Limb (tissue), 2 donors: ENCODE data around the gene PLEKHJ1.

ENCODE experiments used
- DNase-seq, 2 donors: peaks; one replicate each; pipeline ENCODE4 v3.0.0-alpha.2; 2016; ENCODE audit errors: extremely low spot score in 2 of 2

Gene PLEKHJ1

GRCh38 chr19:2249880-2250765 lies 14.0 kb upstream of the PLEKHJ1 start:
- no peak for DNase-seq

GRCh38 chr19:2249010-2249866 lies 13.1 kb upstream of the PLEKHJ1 start, which contains the start of gene AMH:
TSS of gene AMH (plus strand) at chr19:2249323. CDS start at chr19:2249333, 10 bp downstream.
- no peak for DNase-seq

GRCh38 chr19:2248136-2249009 lies 12.2 kb upstream of the PLEKHJ1 start:
- DNase-seq = no peak

DNA sequence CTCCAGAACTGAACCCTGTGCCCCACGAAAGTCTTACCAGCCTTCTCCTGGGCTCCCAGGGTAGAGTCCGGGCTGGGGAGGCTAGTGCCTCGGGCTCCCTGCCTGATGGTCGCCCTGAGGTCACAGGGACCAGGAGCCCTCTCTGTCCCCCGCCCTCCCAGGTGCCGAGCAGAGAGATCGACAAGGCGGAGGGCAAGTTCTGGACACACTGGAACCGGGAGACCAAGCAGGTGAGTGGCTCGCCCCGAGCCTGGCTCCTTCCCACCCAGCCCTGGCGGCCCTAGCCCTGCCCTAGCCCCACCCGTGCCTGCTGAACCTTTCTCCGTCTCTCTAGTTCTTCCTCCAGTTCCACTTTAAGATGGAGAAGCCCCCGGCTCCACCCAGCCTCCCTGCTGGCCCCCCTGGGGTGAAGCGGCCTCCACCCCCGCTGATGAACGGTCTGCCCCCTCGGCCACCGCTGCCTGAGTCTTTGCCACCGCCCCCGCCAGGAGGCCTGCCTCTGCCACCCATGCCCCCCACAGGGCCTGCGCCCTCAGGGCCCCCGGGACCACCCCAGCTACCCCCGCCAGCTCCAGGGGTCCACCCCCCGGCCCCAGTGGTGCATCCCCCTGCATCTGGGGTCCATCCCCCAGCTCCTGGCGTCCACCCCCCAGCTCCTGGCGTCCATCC lies 11.4 kb upstream of the PLEKHJ1 start:
- DNase-seq = no peak

GRCh38 chr19:2246801-2247361 lies 10.8 kb upstream of the PLEKHJ1 start:
- DNase-seq = no peak

- no peak for DNase-seq
Observed at GRCh38 chr19:2246014-2246620, 10.0 kb upstream of the PLEKHJ1 start.

DNA sequence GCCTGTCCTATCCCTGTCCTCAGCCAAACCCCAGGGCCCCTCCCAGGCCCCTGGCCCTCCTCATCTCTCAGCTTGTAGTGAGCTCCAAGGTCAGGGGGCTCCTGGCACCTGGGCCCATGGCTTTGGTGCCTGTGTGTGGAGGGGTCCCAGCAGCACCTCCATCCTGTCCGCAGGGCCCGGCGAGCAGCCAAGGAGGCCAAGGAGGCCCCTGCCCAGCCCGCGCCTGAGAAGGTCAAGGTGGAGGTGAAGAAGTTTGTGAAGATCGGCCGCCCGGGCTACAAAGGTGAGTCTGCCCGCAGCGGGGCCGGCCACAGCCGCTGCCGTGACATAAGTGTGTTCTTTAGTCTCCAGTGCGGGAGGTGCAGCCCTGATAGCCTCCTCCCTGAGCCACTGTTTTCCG lies 9.1 kb upstream of the PLEKHJ1 start:
- DNase-seq = no peak

DNA sequence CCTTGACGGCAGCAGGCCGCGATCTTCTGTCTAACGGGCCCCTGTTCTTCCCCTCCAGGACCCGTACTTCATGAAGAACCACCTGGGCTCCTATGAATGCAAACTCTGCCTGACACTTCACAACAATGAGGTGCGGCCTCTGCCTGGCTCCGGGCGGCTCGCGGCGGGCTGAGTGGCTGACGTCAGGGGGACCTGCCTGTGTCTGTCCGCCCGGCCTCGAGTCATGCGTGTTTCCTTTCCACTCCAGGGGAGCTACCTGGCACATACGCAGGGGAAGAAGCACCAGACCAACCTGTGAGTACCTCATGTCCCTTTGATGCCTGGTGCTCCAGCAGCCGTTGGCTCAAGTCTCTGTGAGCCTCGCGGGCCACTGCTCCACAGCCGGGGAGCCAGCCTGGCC lies 8.4 kb upstream of the PLEKHJ1 start:
- DNase-seq = no peak

GRCh38 chr19:2244125-2244411 lies 7.9 kb upstream of the PLEKHJ1 start:
- no peak for DNase-seq

DNA sequence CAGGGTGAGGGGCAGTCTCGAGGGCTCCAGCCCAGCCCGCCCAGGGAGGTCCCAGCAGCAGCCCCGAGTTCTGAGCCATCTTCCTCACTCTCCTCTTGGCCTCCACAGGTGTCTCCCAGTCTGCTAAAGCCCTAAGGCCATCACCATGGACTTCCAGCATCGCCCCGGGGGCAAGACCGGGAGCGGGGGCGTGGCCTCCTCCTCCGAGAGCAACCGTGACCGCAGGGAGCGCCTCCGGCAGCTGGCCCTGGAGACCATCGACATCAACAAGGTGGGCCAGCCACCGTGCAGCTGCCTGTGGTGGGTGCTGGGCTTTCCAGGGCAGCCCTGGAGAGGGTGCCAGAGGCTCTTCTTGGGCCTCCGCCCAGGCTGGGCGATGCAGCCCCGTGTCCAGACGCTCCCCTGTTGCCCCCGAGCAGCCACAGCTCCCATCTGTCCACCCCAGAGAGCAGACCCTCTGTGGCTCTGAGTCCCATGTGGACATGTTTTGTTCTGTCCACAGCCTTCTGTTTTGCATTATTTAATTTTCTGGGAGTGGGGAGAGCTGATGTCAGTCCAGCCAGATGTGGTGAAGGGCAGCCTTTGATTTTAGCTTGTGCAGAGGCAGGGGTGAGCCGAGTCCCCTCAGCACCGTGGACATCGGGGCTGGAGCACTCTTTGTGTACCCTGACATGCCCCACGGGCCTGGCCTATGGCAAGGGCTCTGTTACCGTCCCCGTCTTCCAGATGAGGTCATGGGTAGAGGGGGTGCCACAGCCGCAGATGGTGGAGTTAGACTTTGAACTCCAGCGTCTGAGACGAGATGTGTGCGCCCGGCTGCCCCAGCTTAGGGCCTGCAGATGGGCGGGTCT lies 7.4 kb upstream of the PLEKHJ1 start:
- DNase-seq = no peak

DNA sequence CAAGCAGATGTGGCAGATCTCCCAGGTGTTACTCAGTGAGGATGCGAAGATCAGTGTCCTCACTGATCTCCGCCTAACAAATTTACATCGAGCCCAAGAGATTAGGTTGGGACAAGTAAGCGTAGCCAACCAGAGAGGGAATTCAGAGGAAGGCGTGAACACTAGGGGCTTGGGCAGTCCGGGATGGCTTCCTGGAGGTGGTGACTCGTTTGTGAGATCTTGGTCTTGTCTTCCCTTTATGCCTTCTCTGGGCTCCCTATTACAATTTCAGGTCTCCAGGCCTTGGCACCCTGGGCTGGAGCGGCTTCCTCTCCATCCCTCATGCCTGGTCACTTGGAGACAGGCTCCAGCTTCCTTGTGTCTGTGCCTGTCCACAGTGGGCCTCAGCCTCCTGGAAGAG lies 6.7 kb upstream of the PLEKHJ1 start:
- no peak for DNase-seq

DNA sequence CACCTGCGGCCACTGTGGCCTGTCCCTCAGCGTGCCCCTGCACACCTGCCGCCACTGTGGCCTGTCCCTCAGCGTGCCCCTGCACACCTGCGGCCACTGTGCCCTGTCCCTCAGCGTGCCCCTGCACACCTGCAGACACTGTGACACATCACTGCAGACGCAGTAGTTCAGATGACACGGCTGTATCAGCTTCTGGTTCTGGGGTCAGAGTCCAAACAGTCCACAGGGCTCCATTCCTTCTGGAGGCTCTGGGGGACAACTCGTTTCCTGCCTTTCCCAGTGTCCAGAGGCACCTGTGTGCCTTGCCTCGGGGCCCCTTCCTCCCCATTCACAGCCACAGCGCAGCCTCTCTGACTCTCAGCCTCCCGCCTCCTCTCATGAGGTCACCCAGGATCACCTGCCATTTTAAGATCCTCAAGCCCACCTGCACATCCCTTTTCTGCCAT lies 6.0 kb upstream of the PLEKHJ1 start:
- DNase-seq = no peak

- DNase-seq = no peak
Observed at GRCh38 chr19:2240881-2241760, 5.0 kb upstream of the PLEKHJ1 start.

GRCh38 chr19:2239771-2240770 lies 3.9 kb upstream of the PLEKHJ1 start:
- no peak for DNase-seq

- no peak for DNase-seq
Observed at GRCh38 chr19:2239173-2239572, 3.0 kb upstream of the PLEKHJ1 start.

GRCh38 chr19:2237869-2238153 lies 1.7 kb upstream of the PLEKHJ1 start:
- DNase-seq = no peak
